Measurements from ENCODE around the gene TCF19. TPM values are rescaled to one million over a fixed set of nuclear protein-coding genes. Genes with fewer than 3 reads are reported as not detected.
"Not testable (repeated sequence)": the region's sequence is repeated elsewhere in the genome, so short reads cannot be mapped to it uniquely, and the experiment has no call there.

Gene TCF19
- total and polyA plus RNA-seq, 2 donors (not counting 1 experiment from before 2014, with no cell fraction given): 10.0 to 10.4 TPM

DNA sequence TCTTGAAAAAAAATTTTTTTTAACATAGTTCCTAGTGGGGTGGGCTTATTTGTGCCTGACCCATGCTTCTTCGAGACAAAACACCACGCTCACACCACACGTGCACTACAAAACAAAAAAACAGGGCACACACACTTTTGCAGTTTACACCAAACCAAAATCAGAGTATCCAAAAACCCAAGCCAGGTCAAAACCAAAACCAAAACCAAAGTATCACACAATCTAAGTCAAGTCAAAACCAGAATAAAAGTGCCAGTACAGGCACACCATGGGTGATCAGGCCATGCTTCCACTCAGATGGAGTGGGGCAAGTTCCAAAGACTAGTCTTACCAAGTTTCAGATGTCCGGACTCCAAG is 27.3 kb downstream of the TCF19 start:
- Histone ChIP-seq H3K4me2 (replicated peaks; ENCODE audit: low read depth, low read length, poor library complexity, severe bottlenecking) (peak overlapping the region; percentile 30), H3K4me3 (ENCODE audit: control extremely low read depth in 1 of 5, extremely low read depth in 1 of 5, insufficient read depth in 1 of 5, low read depth in 2 of 5, low read length in 4 of 5) (peak overlapping the region in 1 of 5 experiments; percentile 26), H3K27ac (ENCODE audit: low read length in 2 of 2) (peak overlapping the region in 1 of 2 donors; percentile 77), H3K9ac (ENCODE audit: low read length) (peak overlapping the region; percentile 60), H2AFZ (ENCODE audit: insufficient read depth, low read depth, low read length, poor library complexity, severe bottlenecking) (peak overlapping the region; percentile 81), H3K4me1 (ENCODE audit: control insufficient read depth in 2 of 2, insufficient read depth in 2 of 2, low read length in 2 of 2) (peaks cover 6 to 15% of the 10 kb centered on the region in 2 donors)
- POLR2A ChIA-PET; H4K20me1 ChIP-seq (ENCODE audit: control insufficient read depth, insufficient read depth, low read length, poor library complexity, severe bottlenecking); H3K36me3 ChIP-seq (replicated peaks in 1 of 2; ENCODE audit: control extremely low read depth in 1 of 2, control insufficient read depth in 1 of 2, extremely low read depth in 1 of 2, insufficient read depth in 2 of 2, low read length in 1 of 2); intact Hi-C loops (cut with micrococcal nuclease); H3K79me2 ChIP-seq (ENCODE audit: control insufficient read depth, insufficient read depth, low read length); H3K27me3 Mint-ChIP-seq; H3K27me3 ChIP-seq (replicated peaks in 1 of 4; ENCODE audit: control extremely low read depth in 1 of 4, control insufficient read depth in 3 of 4, insufficient read depth in 4 of 4, low read length in 3 of 4); CTCF ChIA-PET; H3K9me3 Mint-ChIP-seq (ENCODE audit: insufficient read depth); H3K9me3 ChIP-seq (ENCODE audit: control extremely low read depth in 1 of 3, control insufficient read depth in 2 of 3, insufficient read depth in 1 of 3, low read length in 2 of 3); DNase-seq; ATAC-seq (ENCODE audit: low read depth): not testable (repeated sequence)
- Mint-ChIP-seq H3K4me3 (peak overlapping the region; percentile 66), H3K4me1 (peaks cover 19% of the 10 kb centered on the region), H3K27ac (peak overlapping the region; percentile 99)
- 94% methylated on average over 4 of the region's 4 CpGs for WGBS (ENCODE audit: insufficient coverage)

GRCh38 chr6:31186052-31186734 is 27.8 kb downstream of the TCF19 start:
- Histone ChIP-seq H3K9ac (ENCODE audit: low read length) (peak overlapping the region; percentile 60), H3K79me2 (ENCODE audit: control insufficient read depth, insufficient read depth, low read length) (no peaks in the 10 kb centered on the region), H3K9me3 (ENCODE audit: control extremely low read depth in 1 of 3, control insufficient read depth in 2 of 3, insufficient read depth in 1 of 3, low read length in 2 of 3) (no peaks in the 10 kb centered on the region), H2AFZ (ENCODE audit: insufficient read depth, low read depth, low read length, poor library complexity, severe bottlenecking) (peak overlapping the region; percentile 81), H3K4me1 (ENCODE audit: control insufficient read depth in 2 of 2, insufficient read depth in 2 of 2, low read length in 2 of 2) (peaks cover 6 to 15% of the 10 kb centered on the region in 2 donors), H3K36me3 (replicated peaks in 1 of 2; ENCODE audit: control extremely low read depth in 1 of 2, control insufficient read depth in 1 of 2, extremely low read depth in 1 of 2, insufficient read depth in 2 of 2, low read length in 1 of 2) (no peaks in the 10 kb centered on the region), H3K4me3 (ENCODE audit: control extremely low read depth in 1 of 5, extremely low read depth in 1 of 5, insufficient read depth in 1 of 5, low read depth in 2 of 5, low read length in 4 of 5) (peak overlapping the region in 1 of 5 experiments; percentile 26), H3K27me3 (replicated peaks in 1 of 4; ENCODE audit: control extremely low read depth in 1 of 4, control insufficient read depth in 3 of 4, insufficient read depth in 4 of 4, low read length in 3 of 4) (no peaks in the 10 kb centered on the region), H3K27ac (ENCODE audit: low read length in 2 of 2) (peak overlapping the region; percentile 41 to 77), H4K20me1 (ENCODE audit: control insufficient read depth, insufficient read depth, low read length, poor library complexity, severe bottlenecking) (no peaks in the 10 kb centered on the region), H3K4me2 (replicated peaks; ENCODE audit: low read depth, low read length, poor library complexity, severe bottlenecking) (peak overlapping the region; percentile 30)
- H3K27ac Mint-ChIP-seq: peak overlapping the region; percentile 99
- H3K4me3 Mint-ChIP-seq: peak overlapping the region; percentile 66
- WGBS (ENCODE audit: insufficient coverage): 92% methylated on average over 18 of the region's 24 CpGs
- H3K4me1 Mint-ChIP-seq: peaks cover 19% of the 10 kb centered on the region
- DNase-seq (peak; percentile 51), ATAC-seq (ENCODE audit: low read depth) (no peak)
- intact Hi-C loops (cut with micrococcal nuclease): no loop called here
- H3K9me3 Mint-ChIP-seq (ENCODE audit: insufficient read depth): no peaks in the 10 kb centered on the region
- ChIA-PET CTCF (interaction anchor here (0.9 to 1.7 kb wide), 3 partner anchors 49 to 217 kb away, joined by 3 to 10 read pairs (median 3); partner anchors contain the start of genes MICA and PSORS1C2), POLR2A (interaction anchor here (0.7 kb wide), 2 partner anchors 21 to 171 kb away, joined by 6 read pairs; no protein-coding TSS in a partner anchor)
- TF ChIP-seq CTCF (IDR thresholded peaks at IDR 0.05) (no peak), EZH2 (IDR thresholded peaks at IDR 0.05; ENCODE audit: borderline replicate concordance, insufficient read depth, low read depth, low read length, poor library complexity, severe bottlenecking) (no peak)
- no peaks in the 10 kb centered on the region for H3K27me3 Mint-ChIP-seq
